GM21423 (cell line): ENCODE results near the gene MKNK1.
A peak's percentile ranks its signal among the peaks of the same experiment; 100 is the strongest.

ENCODE experiments used
- ATAC-seq: cut with Tn5 transposase; IDR thresholded peaks from one replicate; pipeline ENCODE4 v1.9.1; 2021; ENCODE audit warnings: mild to moderate bottlenecking, moderate library complexity; ENCODE audit not compliant: unreplicated experiment

MKNK1 gene

DNA sequence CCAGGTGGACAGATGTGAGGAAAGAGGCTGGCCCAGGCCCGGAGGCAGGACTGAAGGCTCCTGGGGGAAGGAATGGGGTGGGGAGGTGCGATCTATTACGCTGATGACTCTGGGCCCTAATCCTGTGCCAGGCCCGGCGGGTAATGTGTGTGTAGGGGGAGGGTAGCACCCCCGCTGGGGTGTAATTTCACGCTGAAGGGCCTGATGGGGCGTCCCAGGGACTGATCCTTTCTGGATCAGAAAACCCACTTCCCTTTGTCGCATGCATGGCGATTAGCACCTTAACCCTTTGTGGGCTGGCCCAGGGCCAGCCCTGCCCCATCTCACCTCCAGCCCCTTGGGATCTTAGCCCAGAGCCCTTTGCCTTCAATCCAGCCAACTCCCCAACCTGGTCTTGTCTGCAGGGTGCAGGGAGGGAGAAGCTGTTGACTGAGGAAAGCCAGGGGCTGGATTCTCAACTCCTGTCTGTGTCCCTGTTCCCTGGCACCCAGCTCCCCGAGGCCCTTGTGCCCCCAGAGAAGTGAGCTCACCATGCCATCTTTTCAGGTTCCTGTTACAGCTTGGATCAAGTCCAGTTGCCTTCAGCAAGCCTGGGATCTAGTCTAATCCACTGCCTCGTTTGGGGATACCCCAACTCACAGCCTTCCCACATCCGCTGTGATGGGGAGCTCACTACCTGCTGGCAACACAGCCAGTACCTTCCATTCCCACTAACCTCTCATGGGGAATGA is 78.7 kb downstream of the MKNK1 start:
- ATAC-seq, result no peak

DNA sequence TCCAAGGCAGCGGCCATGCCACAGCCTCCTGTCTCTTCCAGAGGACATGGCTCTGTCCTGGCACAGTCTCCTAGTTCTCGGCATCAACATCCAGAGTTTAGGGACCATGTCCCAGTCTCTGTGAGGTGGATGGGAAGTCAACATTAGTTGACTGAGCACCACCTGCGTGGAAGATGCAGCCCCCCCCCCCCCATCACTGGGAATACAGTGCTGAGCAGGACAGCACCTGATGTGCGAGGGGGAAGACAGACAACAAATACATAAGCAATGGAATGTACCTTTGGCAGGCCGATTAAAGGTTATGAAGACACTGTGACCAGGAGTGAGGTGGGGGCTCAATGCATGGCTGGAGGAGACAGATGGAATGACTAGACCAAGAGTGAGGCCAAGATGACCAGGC is 79.2 kb downstream of the MKNK1 start:
- no peak for ATAC-seq

DNA sequence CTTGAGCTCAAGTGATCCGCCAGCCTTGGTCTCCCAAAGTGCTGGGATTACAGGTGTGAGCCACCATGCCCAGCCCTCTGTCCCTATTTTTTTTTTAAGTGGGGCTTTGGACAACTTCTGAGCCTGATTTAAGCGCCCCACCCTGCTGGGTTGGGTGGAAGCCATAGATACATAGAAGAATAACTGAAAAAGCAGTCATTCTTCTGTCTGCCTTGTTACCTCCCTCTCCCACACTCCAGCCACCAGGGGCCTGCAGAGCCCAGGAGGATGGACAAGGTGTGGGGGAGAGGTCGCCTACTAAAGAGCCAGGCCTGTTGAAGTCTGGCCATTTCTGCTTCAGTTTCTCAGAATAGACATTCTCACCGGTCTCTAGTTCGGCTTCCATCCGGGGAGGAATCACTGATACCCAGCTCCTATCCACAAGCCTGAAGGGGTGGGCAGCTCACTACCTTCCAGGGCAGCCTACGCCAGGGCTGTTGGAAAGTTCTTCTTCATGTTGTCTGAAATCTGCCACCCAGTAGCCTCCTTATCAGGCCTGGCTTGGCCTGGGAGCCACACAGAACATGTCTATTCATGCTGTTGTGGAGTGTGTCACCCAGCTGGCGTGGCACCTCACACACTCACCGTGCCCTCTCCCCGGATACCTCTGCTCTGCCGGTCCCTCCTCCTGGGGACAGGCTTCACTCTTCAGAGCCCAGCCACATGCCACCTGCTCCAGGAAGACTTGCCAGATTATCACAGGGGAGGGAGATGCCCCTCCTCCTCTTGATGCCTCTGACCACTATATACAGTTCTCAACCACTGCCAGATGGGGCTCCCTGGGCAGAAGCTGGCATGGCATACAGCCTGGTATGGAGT is 80.3 kb downstream of the MKNK1 start:
- no peak for ATAC-seq

DNA sequence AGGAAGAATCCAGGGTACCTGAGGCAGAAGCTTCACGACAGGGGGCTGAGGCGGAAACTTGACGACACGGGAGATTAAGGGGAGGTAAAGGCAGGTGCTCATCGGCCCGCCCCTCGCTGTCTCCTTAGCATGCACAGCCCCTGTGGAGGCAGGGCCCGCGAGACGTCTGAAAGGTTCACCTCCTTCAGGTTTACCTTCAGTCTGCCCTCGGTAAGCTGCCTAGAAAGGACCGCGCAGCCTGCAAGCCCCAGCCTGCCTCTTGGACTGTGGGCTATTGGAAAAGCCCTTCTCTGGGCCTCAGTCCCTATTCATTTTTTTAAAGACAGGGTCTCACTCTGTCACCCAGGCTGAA is 81.1 kb downstream of the MKNK1 start:
- ATAC-seq, result no peak

DNA sequence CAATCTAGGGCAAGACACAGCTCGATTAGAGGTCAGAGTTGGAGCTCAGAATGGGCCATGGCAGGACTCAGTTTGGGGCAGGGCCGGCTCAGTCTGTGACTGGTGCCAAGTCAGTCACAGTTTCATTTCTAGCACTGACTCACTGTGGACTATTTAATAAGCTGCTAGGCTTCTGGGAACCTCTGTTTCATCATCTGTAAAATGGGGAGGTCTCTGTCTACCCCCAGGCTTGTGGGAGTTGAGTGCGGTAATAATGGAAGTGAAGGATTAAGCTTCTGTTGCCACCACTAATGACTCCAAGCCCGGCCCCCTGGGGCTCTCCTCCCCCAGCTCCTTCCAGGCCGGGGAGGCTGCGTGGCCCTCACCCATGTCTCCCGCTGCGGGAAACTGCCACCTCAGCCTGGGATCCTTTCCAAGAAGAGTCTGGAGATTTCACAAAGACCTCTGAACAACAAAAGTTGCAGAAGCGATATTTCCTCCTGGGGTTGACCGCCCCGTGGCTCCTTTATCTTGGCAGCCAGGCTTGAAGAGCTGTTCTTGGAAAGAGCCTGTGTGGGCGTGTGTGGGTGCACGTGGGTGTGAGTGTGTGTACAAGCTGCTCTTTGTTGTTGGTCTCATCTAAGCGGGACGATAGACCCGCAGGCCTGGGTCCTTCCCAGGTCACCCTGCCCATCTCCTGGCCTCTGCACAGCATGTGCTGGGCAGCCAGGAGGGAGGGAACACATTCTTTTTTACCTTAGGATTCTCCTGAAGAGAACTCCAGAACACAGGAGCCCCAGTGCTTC is 81.7 kb downstream of the MKNK1 start:
- peak; percentile 55 for ATAC-seq

DNA sequence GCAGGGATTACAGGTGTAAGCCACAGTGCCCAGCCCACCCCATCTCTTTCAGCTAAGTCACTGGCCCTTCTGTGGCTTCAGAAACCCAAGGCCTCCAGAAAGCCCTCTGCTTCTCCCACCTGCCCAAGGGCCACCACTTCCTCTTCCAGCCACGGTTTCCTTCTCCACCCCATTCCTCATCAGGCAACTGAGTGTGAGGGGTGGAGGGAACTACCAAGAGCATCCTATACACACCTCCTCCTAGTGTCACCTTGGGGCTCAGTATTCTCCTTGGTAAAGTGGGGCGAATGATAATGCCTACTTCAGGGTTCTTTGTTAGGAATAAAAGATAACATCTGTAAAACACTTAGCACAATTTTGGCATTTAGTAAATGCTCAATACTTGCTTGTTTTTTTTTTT is 82.7 kb downstream of the MKNK1 start:
- no peak for ATAC-seq

DNA sequence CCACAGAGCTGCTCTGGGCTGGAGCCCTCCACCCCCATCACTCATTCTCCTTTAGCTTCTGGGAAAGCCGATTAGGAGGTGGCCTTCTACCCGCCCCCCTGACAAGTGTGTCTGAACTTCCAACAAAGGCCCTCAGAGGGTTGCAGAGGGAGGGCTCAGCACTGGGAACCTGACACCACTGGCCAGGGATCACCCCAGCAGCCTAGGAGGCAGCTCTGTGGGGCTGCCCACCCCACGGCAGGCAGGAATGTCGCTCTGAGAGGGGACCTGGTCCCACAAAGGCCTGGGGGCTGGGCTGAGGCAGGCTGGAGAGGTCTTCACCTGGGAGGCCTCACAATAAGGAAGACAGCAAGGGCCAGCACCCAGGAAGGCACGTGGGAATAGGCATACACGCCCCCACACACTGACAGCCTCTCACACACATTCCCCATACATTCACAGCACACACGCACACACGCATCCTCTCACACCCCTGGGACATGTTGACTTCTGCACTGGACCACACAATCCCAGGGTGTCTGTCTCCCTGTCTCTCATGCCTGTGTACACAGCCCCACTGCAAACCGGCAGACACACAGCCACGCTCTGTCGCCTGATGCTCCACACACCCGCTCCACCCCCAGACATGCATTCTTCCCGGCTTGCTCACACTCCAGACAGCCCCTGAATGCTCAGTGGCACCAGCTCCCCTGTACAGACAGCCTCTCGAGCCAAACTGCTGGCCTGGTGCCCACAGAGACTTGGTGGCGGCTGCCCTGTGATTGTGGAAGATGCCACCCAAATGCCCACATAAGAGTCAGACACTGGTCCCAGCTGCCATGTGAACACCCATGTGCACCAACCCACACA is 83.8 kb downstream of the MKNK1 start:
- ATAC-seq, result no peak

DNA sequence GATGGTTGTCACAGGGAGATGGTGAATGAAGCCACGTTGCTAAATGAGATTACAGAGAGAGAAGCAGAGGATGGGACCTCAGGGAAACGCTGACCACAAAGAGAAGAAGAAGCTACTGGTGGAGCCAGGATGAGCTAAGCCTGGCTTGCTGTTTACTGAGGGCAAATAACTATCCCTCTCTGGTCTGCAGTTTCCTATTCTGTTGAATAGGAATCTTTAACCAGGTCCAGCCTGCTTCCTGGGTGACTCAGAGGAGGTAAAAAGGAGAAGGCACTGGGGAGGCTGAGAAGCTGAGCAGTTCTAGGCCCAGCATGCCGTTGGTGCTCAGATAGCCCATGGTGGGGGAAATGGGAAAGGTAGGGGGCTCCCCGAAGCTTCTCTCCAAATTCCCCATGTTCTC is 84.9 kb downstream of the MKNK1 start:
- ATAC-seq, result no peak

DNA sequence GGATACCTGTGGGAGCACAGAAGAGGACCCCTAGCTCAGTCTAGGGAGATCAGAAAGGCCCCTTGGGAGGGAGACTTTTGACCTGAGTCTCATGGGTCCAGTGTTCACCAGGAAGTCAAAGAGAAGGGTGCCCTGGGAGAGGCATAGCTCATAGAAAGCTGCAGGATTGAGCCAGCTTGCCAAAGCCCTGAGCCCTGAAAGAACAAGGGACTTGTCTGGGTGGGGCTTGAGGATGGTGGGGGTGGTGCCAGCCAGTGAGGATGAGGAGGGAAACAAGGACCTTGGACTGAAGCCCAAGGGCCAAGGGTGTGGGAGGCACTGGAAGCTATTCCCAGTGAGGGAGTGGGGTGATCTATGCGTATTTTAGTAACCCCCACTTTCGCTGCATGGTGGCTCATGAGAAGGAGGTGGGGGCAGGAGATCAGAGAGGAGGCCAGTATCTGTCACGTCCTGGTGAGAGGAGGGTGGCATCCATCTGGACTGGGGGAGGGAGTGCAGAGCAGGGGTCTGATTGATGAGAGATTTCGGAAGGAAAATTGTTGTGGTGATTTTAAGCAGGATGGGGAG is 86.1 kb downstream of the MKNK1 start:
- no peak for ATAC-seq

DNA sequence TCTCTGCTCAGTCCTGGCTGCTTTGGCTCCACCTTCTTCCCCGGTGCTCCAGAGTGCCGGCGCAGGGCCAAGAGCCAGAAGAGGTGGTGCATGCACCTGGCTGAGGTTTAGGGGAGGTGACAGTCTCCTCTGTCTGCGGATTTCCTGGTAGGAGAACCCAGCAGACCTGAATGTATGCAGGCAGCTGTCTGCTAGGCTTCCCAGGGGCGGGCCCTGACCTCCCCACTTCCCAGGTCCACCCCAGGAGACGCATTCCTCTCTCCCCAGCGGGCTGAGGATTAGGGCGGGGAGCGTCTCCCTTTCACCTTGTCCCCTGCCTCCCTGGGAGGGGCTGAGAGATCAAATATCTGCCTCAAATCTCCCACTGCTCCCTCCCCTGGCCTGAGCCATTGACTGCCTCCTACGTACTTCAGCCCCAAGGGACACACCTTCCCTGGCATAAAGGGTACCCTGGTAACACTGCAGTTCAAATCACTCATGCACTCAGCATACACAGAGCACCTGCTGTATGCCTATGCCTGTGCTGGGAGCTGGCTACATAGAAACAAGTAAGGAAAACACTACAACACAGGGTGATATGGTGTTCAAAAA is 87.0 kb downstream of the MKNK1 start:
- no peak for ATAC-seq

DNA sequence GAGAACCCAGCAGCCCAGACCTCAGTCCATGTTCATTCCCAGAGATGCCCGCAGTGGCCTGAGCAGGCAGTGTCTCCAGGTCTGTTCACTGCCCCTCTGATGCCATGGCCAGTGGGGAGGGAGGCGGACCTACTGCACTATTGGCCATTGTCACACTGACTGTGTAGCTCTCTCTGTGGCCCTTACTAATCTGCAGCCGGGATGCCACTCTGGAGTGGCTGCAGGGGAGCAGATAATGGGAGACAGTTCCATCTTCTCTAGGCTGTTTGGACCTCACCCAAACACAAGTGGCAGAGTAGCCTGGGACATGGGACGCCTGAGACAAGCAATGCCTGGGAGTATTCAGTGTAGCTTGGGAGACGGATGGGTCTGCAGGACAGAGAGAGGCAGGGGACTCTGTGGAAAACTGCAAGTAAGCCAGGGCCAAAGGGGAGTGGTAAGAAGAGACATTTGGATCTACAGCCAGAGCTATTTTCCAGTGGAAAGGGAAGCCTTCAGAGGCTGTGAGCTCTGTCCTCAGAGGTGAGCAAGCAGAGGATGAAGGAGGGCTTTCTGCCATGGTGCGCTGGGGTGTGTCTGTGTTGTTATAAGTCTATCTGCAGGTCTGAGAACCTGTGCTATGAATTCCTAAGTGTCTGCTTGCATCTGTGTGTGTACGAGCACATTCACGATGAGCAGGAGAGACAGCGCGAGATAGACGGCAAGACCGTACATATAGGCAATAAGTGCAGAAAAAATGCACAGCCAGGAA is 87.7 kb downstream of the MKNK1 start:
- ATAC-seq, result no peak

DNA sequence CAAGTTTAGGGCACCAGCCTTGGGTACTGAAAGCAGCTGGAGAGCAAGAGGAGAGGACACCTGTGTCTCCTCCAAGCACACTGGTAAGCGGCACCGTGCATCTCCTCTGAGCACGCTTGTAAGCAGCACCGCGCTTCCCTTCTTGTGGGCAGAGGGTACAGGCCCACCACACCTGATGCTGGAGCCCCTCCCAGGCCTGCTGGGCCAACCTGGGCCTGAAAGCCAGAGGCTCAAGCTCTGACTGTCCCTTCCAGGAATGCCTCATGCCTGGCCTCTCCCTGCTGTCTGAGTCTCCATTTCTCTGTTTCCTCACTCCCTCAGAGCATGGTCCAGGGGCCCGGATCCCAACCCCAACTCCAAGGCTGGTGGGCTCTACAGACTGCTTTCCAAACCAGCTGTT is 88.5 kb downstream of the MKNK1 start:
- no peak for ATAC-seq

DNA sequence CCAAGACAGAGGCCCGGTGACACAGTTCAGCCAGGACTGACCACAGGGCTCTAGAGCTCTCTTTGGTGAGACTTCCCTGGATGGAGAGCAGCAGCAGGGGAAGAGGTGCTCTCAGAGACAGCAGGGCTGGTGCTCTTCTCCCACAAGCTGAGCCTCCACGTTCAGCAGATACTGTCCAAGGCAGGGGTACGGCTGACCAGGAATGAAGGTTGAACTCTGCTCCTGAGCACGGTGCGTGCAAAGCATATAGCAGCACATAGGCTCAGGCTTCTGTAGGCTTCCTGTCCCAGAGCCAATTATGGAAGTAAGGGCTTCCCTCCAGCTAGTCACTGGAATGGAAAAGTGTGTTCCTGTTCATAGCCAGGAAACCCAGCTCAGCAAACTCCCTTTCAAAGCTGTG is 90.5 kb downstream of the MKNK1 start:
- no peak for ATAC-seq

DNA sequence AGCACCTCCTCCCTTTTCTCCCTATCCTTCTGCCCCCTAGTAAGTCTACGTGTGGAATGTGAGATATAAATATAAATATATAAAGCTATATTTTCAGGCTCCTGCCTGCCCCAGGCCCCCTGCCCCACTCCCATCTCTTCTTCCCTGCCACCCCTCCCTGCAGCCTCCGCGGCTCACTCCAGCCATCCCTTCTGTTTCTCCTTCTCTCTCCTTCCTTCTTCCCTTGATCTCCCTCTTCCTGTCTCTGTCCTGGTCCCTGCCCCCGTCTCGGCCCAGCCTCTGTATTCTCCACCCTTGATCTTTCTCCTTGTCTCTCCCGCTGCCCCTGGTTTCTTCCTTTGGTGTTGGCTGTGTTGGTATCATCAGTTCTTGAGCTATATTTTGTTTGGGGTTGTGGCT is 91.3 kb downstream of the MKNK1 start:
- ATAC-seq, result no peak

DNA sequence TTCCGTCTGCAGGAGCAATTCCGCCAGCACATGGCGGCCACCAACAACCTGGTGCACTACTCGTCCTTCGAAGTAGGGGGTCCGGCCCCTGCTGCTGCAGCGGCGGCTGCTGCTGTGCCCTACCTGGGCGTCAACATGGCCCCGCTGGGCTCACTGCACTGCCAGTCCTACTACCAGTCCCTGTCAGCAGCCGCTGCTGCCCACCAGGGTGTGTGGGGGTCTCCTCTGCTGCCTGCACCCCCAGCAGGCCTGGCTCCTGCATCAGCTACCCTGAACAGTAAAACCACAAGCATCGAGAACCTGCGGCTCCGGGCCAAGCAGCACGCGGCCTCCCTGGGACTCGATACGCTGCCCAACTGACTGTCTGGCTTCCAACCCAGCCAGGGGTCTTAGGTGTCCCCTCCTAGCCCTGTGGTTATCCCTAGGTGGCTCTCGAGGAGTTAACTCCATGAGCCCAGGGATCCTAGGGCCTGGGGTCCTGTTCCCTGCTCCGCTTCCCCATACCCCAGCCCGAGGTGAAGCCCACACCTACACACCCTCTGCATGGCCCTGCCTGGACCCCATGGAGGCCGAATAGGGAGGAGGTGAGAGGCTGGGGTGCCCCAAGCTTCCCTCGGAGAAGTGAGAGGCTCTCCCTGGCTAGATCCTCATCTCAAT is 91.8 kb downstream of the MKNK1 start:
- no peak for ATAC-seq

DNA sequence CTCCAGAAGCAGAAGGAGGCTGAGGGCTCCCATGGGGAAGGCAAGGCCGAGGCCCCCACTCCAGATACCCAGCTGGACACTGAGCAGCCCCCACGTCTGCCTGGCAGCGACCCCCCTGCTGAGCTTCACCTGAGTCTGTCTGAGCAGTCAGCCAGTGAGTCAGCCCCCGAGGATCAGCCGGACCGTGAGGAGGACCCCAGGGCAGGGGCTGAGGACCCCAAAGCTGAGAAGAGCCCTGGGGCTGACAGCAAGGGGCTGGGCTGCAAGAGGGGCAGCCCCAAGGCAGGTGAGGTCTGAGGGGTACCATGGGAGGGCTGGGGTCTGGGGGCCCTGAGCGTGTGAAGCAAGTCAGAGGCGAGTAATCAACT is 93.1 kb downstream of the MKNK1 start:
- no peak for ATAC-seq

DNA sequence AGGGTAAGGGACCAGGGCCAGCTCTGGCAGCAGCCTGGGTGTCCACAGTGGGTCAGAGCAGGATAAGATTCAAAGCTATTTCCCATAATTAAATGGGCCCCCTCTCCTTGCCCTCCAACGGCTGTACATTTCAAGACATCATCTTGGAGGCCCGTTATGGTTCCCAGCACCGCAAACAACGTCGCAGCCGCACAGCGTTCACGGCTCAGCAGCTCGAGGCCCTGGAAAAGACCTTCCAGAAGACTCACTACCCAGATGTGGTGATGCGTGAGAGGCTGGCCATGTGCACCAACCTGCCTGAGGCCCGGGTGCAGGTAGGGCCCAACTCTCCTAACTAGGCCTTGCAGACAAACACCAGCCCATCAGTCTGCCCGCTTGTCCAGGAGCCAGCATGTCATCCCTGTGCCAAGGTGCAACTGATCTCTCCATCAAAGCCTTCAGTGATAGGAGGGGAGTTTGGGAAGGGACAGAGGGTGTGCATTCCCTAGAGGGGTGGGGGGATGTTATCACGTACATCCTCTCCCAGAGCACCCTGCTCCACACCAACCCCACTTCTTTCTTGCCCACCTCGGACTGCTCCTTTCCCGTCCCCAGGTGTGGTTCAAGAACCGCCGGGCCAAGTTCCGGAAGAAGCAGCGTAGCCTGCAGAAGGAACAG is 93.6 kb downstream of the MKNK1 start:
- no peak for ATAC-seq

DNA sequence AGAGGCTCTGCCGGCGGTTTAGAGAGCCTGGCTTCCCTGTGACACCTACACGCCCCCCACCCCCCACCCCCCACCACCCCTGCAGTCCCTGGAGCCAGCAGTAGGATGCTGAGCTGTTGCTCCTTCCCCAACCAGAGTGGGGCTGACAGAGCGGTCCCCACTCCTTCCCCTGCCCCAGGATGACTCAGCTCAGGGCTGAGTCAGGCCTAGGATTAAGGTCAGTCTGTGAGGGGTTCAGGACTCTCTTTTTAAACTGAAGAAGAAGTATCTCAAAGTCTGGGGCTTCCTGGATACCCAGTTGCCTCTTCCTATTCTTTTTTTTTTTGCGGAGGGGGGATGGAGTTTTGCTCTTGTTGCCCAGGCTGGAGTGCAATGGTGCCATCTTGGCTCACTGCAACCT is 95.3 kb downstream of the MKNK1 start:
- ATAC-seq, result no peak
